NCI-H2171 treated with DMSO at 0.1 percent for 48 hours (cell line): ENCODE results near the gene PRTG.
"Not testable (repeated sequence)": the region's sequence is repeated elsewhere in the genome, so short reads cannot be mapped to it uniquely, and the experiment has no call there.

Source experiments
- DNase-seq: peaks from one replicate; lab custom pipeline; 2025; lab: John Stamatoyannopoulos, UW

The PRTG gene, protein sequence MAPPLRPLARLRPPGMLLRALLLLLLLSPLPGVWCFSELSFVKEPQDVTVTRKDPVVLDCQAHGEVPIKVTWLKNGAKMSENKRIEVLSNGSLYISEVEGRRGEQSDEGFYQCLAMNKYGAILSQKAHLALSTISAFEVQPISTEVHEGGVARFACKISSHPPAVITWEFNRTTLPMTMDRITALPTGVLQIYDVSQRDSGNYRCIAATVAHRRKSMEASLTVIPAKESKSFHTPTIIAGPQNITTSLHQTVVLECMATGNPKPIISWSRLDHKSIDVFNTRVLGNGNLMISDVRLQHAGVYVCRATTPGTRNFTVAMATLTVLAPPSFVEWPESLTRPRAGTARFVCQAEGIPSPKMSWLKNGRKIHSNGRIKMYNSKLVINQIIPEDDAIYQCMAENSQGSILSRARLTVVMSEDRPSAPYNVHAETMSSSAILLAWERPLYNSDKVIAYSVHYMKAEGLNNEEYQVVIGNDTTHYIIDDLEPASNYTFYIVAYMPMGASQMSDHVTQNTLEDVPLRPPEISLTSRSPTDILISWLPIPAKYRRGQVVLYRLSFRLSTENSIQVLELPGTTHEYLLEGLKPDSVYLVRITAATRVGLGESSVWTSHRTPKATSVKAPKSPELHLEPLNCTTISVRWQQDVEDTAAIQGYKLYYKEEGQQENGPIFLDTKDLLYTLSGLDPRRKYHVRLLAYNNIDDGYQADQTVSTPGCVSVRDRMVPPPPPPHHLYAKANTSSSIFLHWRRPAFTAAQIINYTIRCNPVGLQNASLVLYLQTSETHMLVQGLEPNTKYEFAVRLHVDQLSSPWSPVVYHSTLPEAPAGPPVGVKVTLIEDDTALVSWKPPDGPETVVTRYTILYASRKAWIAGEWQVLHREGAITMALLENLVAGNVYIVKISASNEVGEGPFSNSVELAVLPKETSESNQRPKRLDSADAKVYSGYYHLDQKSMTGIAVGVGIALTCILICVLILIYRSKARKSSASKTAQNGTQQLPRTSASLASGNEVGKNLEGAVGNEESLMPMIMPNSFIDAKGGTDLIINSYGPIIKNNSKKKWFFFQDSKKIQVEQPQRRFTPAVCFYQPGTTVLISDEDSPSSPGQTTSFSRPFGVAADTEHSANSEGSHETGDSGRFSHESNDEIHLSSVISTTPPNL

DNA sequence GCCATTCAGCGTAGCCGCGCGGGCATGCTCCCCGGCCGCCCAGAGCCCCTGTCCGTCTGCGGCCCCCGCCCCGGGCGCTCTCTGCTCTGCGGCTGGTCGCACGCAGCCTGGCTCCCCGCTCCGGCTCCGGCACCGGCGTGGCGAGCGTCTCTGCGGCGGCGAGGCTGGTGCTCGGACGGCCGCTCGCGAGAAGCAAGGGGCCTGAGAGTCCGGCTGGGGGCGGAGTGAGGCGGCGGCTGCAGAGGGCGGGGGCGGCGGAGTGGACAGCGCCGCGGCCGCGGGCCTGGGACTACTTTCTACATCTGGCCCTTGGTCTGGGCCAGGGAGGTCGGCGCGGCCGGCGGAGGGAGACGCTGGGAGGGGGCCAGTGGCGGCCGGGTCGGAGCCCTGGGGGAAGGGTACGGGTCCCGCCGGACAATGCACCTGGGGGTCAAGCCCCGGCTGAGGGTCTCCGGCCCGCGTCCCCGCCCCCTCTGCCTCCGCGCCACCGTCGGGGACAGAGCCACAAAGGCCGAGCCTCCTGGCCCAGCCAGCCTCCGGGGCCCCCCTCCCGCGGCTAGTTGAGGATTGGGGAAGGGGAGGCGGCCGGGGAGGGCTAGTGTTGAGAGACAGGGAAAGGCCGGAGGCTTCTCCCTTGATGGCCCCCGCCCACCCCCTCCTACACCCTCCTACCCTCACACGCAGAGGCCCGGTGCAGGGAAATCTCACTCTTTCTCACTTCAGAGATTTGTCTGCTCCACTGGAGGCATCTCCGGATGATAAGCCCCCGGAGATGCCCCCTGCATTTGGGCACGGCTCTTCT lies at the start of gene PRTG:
Gene PRTG (minus strand): TSS at position 226 of the 802 bp plus-strand sequence. CDS start 221 bp downstream, at position 5.
- no peak for DNase-seq

DNA sequence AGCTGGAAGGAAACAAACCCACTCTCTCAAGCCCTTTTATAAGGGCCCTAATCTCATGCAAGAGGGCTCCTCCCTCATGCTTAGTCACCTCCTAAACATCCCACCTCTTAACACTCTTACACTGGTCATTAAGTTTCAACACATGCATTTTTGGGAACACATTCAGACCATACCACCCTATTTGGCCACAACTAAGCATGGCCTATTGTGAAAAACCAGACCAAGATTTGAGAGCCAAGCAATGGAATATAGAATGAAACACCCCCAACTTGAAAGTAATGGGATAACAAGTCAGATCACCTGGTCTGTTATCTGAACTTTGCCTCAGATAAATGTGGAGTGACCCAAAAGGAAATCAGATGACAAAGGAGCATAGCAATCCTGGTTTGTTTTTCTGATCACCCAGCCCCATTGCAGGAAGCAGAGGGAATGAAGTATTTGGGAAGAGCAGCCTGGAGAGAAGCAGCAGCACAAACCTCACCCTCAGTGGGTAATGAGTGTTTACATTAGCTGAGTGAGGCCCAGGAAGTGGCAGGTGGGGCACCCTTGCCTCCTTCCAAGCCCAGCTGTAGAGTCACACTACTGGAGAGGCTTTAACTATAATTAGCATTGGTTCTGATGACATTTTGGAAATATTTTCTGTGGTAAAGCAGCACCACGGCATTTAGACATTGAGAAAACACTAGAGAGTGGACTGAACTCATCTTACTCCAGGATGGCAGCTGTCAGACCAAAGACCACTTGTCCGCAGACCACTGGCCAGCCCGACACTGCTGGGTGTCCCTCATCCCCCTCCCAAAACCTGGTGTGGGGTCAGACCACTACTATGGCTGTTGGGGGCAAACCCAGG lies 48.8 kb upstream of the PRTG start:
- no peak for DNase-seq

DNA sequence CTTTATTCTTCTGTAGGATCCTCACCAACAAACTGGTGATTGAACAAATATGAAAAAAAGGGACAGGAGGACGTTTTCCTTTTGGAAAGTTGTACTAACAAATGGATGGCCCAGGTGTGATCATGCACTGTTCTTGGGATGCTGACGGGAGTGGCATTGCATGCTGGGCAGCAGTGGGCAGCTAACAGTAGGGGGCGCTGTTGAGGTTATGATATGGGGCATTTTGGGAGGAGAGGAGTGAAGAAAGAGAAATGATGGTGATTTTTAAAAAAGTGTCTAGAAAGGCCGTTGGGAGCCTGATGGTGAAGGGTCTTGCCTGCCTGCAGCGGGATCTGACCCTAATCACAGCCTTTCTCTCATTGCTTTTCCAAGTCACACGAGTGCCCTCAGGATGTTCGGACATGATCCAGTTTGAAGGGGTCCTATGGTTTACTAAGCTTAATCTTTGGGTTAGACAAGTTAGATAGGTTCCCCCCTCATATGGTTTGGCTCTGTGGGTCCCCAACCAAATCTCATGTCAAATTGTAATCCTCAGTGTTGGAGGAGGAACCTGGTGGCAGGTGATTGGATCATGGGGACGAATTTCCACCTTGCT lies 46.2 kb upstream of the PRTG start:
- DNase-seq, result no peak

DNA sequence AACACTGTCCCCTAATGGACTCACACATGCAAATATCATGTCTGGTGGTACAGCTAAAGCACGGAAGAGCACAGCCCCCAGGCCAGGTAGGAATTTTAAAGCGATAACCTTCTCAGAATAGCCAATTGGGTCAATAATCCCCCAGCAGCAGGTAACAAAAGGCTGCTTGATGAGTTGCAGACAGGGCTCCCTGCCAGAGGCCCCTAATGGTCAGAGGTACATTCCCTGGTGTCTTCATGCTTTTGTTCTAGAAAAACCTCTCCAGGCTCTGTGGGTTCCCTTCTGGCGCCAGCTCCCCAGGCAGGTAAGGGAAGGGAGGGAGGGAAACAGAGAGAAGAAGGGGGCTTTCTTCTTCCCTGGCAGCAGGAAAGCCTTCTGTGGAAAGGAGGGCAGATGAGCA lies 43.4 kb upstream of the PRTG start:
- no peak for DNase-seq

DNA sequence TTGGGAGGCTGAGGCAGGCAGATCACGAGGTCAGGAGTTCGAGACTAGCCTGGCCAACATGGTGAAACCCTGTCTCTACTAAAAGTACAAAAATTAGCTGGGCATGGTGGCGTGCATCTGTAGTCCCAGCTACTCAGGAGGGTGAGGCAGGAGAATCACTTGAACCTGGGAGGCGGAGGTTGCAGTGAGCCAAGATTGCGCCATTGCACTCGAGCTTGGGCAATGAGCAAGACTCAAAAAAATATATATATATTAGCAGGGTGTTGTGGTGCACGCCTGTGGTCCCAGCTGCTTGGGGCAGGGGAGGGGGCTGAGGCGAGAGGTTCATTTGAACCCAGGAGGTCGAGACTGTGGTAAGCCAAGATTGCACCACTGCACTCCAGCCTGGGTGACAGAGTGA lies 42.6 kb upstream of the PRTG start:
- DNase-seq, result not testable (repeated sequence)

DNA sequence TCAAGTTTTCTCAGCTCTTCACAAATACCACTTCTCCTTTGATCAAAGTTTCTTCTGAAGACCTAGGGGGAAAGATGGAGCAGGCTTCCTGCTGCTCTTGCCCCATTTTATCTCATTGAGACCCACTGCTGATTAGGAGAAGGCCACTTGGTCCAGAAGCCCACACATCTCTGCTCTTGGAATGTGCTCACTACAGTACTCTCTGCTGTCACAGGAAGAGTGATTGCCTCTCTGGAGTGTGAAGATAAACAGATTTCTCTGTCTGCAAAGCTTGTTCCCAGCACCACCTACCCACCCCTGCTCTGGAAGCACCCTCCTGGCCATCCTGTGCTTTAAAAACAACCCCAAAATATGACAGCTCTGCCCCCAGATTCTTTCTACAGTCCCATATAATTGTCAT lies 41.3 kb upstream of the PRTG start:
- DNase-seq, result no peak

DNA sequence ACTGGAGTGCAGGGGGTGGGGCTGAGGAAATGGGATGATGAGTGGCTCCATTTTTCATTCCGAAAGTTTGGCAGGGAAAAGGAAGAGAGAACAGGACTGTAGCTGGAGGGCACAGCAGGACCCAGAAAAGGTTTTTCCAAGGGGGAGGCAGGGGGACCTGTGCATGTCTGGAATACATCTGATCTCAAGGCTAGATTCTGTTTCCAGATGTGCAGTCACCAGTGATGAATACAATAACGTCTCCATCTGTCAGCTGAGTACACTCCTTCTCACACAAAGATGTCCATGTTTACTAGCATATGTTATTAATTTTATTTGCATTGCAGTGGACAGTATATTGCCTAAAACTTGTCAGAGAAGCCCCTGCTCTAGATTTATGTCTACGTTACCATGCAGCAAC lies 39.9 kb upstream of the PRTG start:
- peak; percentile 18 for DNase-seq

DNA sequence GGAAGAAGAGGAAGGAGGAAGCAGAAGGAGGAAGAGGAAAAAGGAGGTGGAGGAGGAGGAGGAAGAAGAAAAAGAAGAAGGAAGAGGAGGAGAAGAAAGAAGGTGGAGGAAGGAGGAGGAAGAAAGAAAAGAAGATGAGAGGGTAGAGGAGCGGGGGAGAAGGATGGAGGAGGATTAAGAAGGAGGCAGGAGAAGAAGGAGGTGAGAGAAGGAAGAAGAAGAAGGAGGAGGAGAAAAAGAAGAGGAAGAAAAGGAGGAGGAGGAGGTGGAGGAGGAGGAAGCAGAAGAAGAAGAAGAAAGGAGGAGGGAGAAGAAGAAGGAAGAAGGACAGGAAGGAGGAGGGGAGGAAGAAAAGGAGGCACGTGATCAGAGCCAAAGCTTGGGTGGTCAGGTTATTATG lies 37.3 kb upstream of the PRTG start:
- no peak for DNase-seq

DNA sequence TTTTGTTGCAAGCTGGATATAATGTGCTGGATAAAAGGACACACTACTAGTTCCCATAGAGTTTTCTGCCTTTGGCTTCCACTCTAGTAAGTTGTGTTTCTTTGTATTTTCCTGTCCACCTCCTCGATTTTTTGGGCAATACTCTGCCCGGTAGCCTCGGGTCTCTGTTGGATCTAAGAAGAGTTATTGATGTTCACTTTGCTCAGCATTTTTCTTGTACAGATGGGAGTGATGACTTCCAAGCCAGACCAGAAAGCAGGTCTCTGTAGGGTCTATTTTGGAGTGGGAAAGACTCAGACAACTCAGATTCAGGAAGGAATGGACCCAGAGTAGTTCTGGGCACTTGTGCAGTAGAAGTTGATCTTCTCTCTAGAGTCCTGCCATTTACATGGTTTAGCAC lies 36.0 kb upstream of the PRTG start:
- no peak for DNase-seq

DNA sequence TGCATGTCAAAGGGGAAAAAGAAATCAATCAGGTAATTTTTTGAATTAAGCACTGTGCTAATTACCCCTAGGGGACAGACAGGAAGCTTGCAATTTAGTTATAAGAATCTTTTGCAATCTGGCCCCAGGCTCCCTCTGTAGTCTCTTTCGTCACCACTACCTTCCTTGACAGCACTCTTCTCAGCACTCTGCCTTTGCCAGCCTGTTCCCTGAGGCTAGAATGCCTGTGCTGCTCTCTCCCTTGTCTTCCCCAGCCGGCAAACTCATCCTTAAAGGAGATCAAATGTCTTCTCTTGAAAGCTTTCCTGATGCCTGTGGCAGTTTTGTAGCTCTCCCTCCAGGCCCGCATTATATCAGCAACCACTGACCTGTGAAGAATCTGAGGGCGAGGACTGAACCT lies 32.4 kb upstream of the PRTG start:
- DNase-seq, result no peak

DNA sequence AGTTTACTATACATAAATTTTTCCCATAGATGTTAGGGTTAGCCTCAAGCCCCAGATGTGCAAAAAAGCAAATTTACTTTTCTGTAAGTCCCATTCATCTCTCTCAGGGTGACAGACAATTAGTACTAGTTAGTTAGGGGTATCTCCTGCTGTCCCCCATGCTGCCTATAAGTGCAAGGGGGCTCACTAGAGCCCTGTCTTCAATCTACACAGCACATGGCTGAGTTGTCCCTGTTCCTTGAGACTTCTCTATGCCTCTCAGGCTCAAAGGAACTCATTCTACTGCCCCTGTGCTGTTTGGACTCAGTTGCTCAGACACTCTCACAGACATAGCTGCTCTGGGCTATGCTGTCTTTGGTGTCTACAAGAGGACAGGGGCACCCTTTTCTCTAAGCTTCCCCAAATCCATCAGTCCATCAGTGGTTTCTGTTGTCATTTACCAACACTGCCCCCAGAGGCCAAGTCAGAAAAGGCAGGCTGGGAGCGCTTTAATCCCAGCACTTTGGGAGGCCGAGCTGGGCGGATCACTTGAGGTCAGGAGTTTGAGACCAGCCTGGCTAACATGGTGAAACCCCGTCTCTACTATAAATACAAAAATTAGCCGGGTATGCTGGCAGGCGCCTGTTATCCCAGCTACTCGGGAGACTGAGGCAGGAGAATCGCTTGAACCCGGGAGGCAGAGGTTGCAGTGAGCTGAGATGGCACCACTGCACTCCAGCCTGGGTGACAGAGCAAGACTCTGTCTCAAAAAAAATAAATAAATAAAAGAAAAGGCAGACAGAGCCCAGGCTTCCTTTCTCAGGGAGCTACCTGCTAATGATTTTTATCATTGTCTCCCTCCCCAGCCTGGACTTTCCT lies 31.4 kb upstream of the PRTG start:
- no peak for DNase-seq

DNA sequence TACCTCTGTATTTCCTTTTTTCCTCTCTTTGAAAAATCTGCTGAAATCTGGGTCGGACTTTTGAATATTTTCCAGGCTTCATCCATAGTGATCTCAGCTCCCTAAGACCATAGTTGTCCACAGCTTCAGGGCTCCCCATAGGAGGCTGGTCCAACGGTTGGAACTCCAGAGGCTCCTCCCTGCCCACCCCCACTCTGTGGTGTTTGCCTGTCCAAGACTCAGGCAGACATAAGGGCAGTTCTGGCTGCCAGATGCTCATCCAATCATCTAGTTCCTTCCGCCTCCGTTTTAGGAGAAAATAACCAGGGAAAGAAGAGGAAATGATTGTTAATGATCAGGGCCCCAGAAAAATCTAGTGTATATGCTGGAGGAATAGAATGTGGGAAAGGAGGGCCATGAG lies 27.9 kb upstream of the PRTG start:
- no peak for DNase-seq

DNA sequence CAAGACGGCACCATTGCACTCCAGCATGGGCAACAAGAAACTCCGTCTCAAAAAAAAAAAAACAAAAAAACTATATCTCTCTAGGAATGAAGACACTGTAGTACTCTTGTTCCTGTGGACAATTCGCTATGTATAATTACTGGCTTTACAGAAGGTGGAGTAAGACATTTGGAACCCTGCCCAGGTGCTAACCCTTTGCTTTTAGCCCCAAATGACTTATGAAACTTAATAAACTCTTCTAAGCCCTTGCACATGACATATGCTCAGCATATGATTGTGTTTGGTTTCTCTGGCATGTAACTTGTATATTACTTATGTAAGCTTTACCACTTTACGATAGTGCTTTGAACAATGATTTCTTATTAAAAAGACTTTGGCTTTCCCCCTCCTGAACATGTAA lies 27.3 kb upstream of the PRTG start:
- DNase-seq, result no peak

DNA sequence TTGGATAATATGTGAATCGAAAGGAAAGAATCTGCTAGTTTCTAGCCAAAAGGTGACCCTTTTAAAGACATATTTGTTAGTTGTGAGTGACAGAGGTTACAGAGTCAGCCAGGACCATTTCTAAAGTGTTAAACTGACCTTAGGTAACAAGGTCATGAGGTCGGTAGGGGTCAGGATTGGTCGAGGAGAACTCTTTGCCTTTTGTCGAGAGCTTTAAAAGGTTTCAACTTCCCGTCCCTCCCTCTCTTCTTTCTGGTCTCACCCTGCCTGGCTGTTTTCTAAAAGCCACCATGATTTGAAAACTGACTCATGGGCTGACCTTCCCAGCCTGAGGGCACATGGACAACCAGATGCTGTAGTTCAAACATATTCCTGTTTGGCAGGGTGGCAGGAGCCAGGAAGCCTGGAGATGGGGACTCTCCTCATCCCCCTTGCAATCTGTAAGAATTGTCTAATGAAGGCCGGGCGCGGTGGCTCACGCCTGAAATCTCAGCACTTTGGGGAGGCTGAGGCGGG lies 25.8 kb upstream of the PRTG start:
- no peak for DNase-seq

DNA sequence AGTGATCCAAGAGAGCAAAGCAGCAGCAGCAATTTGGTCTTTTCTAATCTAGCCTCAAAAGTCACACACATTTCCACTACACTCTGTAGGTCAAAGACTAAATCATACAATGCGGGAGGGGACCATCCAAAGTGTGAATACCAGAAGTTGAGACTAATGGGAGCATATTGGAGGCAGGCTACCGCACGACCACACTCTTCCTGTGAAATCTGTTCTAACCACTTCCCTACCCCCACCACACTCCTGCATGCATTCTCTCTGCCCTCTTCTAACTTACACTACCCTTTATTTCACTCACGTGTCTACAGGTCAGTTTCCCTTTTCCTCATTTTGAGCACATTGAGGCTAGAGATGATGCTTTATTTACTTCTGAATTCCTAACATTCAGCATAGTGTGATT lies 23.7 kb upstream of the PRTG start:
- DNase-seq, result no peak

DNA sequence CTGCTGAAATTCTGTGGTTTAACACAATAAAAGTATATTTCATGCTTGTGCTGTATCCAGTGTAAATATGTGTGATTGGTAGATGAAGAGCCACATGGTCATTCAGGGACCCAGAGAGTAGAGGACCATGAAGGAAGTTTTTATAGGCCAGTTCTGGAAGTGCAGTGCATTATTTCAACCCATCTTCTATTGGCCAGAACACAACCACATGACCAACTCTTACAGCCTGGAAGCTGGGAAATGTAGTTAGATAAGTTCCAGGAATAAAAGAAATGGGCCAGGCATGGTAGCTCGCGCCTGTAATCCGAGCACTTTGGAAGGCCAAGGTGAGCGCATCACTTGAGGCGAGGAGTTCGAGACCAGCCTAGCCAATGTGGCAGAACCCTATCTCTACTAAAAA lies 21.4 kb upstream of the PRTG start:
- no peak for DNase-seq

DNA sequence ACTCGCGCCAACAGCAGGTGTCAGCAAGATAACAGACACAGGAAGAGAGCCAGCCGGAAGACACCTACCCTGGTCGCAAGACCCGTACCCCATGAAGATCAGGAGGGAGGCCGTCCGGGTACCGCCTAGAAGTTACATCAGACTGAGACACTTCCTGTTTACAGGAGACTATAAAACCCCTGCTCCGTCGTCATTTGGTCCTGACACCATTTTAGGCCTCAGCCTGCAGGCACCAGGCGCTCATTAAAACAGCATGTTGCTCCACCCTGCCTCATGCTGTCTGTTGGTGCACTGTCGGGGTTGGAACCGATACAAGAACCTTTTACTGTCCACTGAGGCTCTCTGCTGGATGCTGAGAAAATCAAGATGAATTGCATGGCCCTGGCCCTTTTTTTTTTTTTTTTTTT lies 15.6 kb upstream of the PRTG start:
- DNase-seq, result no peak

DNA sequence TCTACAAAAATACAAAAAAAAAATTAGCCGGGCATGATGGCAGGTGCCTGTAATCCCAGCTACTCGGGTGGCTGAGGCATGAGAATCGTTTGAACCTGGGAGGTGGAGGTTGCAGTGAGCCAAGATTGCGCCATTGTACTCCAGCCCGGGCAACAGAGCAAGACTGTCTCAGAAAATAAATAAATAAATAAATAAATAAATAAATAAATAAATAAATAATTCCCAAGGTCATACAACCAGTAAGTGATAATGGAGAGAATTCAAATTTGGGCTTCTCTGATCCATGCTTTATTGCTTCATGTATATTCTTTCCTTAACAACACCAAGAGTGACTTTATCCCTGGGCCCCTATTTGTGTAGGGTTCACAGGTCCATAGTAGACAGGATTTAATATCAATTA lies 10.5 kb upstream of the PRTG start:
- DNase-seq, result not testable (repeated sequence)

DNA sequence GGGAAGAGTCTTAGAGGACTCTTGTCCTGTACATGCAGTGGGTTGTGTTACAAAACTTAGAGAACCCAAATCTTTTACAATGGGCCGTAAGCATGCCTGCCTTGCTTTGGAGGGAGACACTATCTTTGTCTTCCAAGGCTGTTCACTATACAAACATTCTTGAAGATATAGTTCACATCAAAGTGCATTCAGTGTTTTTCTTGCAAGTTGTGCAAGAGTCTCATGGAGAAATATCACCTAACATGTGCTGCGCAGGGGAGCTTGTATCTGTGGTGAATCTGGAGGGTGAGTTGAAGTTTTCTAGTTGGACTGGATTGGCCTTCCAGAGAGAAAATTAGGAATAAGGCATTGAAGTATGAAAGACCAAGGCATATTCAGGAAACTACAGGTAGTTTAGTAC lies 7.8 kb upstream of the PRTG start:
- no peak for DNase-seq
